ENCODE measurements around the gene TRPM2. TPM values are rescaled to one million over a fixed set of nuclear protein-coding genes. Genes with fewer than 3 reads are reported as not detected.

TRPM2 gene
- total and polyA plus RNA-seq, 10 of the 15 experiments (the other 5 are each of a cell fraction or from before 2014, with no cell fraction given) = 0.03 to 9.1 (median 2.6) TPM

DNA sequence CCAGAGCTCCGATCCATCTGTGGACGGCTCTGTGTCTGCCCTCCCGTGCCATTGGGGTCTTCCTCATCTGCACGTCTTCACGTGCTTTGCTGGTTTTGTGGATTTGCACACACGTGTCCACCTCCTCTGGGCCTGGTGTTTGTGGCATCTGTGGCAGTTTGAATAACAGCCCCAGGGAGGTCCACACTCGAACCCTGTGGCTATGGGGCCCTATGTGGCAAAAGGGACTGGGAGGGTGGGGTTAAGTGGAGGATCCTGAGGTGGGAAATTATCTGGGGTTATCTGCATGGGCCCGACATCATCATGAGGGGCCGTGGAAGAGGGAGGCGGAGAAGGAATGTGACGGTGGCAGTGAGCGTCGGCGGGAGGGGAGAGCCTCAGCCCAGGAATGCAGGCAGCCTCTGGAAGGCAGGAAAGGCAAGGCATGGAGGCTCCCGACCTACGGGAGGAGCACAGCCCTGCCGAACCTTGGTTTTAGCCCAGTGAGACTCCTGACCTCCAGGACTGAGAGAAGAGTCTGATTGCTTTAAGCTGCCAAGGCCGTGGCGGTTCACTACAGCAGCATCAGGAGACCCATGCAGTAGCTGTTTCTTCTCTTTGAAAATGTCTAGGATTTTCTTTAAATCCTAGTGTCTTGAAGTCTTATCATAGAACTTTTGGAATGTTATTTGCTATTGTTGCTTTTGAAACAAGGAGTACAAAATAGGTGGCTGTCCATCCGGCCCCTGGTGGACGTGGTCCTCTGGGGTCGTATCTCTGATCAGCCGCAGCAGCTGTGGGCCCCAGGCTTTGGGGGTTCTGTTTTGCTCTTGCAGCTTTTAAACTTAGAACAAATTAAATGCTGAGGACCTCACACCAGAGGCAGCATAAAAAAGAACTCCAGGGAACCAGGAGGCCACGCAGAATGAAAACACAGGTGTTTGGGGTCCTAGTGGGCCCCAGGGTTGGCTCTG is 61.9 kb downstream of the TRPM2 start:
- Histone ChIP-seq H3K36me3 (ENCODE audit: control insufficient read depth in 2 of 2, insufficient read depth in 2 of 2, low read length in 1 of 2) (no peaks in the 10 kb centered on the region; a peak in 1 of 4 replicates), H3K9me3 (replicated peaks; ENCODE audit: control insufficient read depth, insufficient read depth, low read length) (no peaks in the 10 kb centered on the region; the same call in 2 of the 3 replicates), H3K9ac (ENCODE audit: control insufficient read depth, insufficient read depth, low read length) (no peak overlapping the region), H3K27ac (ENCODE audit: control insufficient read depth, insufficient read depth) (no peak overlapping the region), H3K4me2 (ENCODE audit: control insufficient read depth, insufficient read depth) (no peak overlapping the region), H3K4me3 (no peak overlapping the region), H3K79me2 (ENCODE audit: control insufficient read depth, insufficient read depth, low read length) (no peaks in the 10 kb centered on the region), H4K20me1 (ENCODE audit: control insufficient read depth, insufficient read depth) (no peaks in the 10 kb centered on the region), H3K4me1 (ENCODE audit: control insufficient read depth, insufficient read depth, low read length) (no peaks in the 10 kb centered on the region), H2AFZ (ENCODE audit: control insufficient read depth, low read depth, low read length) (no peak overlapping the region), H3K27me3 (replicated peaks in 1 of 2; ENCODE audit: control insufficient read depth in 2 of 2, insufficient read depth in 2 of 2, low read length in 1 of 2) (no peaks in the 10 kb centered on the region)
- no peak for FAIRE-seq
- BruUV-seq (replicated peaks) = no TSS peak
- intact Hi-C loops (cut with micrococcal nuclease; ENCODE audit: unreplicated experiment) = no loop called here
- RAD21 ChIA-PET (ENCODE audit: unreplicated experiment) = no interaction called here
- CTCF ChIA-PET = no interaction called here
- SMC1A ChIA-PET (ENCODE audit: uncharacterized antibody, unreplicated experiment) = no interaction called here
- 63% methylated on average over 24 of the region's 24 CpGs for WGBS (ENCODE audit: insufficient coverage, insufficient replicate concordance, low lambda C conversion rate, missing lambda C conversion rate)
- ATAC-seq = no peak
- in situ Hi-C loops (cut with MboI) = no loop called here
- POLR2A ChIA-PET = no interaction called here
- no peak for DNase-seq (ENCODE audit: low read depth, low spot score)
- TF ChIP-seq SP1 (IDR thresholded peaks at IDR 0.05; ENCODE audit: low read depth, low read length) = no peak
- no peak for TF ChIP-seq SREBF1 (IDR thresholded peaks at IDR 0.05; ENCODE audit: low read length)
- TF ChIP-seq WRNIP1 (IDR thresholded peaks at IDR 0.05; ENCODE audit: borderline replicate concordance, low read depth, low read length) = no peak
- no peak for TF ChIP-seq BRCA1 (IDR thresholded peaks at IDR 0.05; ENCODE audit: low read depth, low read length)
- TF ChIP-seq, protein P1, sequence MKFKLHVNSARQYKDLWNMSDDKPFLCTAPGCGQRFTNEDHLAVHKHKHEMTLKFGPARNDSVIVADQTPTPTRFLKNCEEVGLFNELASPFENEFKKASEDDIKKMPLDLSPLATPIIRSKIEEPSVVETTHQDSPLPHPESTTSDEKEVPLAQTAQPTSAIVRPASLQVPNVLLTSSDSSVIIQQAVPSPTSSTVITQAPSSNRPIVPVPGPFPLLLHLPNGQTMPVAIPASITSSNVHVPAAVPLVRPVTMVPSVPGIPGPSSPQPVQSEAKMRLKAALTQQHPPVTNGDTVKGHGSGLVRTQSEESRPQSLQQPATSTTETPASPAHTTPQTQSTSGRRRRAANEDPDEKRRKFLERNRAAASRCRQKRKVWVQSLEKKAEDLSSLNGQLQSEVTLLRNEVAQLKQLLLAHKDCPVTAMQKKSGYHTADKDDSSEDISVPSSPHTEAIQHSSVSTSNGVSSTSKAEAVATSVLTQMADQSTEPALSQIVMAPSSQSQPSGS (IDR thresholded peaks at IDR 0.05; ENCODE audit: low read length) = no peak
- TF ChIP-seq ZNF217 (IDR thresholded peaks at IDR 0.05) = no peak
- TF ChIP-seq POLR2AphosphoS5 (IDR thresholded peaks at IDR 0.05; ENCODE audit: low read length) = no peak
- TF ChIP-seq ATF7 (IDR thresholded peaks at IDR 0.05; ENCODE audit: low read depth) = no peak
- no peak for TF ChIP-seq FOS (IDR thresholded peaks at IDR 0.05; ENCODE audit: borderline replicate concordance, extremely low read depth, insufficient read length)
- TF ChIP-seq, protein P2, sequence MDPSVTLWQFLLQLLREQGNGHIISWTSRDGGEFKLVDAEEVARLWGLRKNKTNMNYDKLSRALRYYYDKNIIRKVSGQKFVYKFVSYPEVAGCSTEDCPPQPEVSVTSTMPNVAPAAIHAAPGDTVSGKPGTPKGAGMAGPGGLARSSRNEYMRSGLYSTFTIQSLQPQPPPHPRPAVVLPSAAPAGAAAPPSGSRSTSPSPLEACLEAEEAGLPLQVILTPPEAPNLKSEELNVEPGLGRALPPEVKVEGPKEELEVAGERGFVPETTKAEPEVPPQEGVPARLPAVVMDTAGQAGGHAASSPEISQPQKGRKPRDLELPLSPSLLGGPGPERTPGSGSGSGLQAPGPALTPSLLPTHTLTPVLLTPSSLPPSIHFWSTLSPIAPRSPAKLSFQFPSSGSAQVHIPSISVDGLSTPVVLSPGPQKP (IDR thresholded peaks at IDR 0.05; ENCODE audit: low read depth, low read length) = no peak
- TF ChIP-seq, protein P3, sequence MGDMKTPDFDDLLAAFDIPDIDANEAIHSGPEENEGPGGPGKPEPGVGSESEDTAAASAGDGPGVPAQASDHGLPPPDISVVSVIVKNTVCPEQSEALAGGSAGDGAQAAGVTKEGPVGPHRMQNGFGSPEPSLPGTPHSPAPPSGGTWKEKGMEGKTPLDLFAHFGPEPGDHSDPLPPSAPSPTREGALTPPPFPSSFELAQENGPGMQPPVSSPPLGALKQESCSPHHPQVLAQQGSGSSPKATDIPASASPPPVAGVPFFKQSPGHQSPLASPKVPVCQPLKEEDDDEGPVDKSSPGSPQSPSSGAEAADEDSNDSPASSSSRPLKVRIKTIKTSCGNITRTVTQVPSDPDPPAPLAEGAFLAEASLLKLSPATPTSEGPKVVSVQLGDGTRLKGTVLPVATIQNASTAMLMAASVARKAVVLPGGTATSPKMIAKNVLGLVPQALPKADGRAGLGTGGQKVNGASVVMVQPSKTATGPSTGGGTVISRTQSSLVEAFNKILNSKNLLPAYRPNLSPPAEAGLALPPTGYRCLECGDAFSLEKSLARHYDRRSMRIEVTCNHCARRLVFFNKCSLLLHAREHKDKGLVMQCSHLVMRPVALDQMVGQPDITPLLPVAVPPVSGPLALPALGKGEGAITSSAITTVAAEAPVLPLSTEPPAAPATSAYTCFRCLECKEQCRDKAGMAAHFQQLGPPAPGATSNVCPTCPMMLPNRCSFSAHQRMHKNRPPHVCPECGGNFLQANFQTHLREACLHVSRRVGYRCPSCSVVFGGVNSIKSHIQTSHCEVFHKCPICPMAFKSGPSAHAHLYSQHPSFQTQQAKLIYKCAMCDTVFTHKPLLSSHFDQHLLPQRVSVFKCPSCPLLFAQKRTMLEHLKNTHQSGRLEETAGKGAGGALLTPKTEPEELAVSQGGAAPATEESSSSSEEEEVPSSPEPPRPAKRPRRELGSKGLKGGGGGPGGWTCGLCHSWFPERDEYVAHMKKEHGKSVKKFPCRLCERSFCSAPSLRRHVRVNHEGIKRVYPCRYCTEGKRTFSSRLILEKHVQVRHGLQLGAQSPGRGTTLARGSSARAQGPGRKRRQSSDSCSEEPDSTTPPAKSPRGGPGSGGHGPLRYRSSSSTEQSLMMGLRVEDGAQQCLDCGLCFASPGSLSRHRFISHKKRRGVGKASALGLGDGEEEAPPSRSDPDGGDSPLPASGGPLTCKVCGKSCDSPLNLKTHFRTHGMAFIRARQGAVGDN (IDR thresholded peaks at IDR 0.05) = no peak
- TF ChIP-seq TCF12 (IDR thresholded peaks at IDR 0.05; ENCODE audit: low read depth, low read length) = no peak
- TF ChIP-seq PML (IDR thresholded peaks at IDR 0.05; ENCODE audit: low read length) = no peak
- no peak for TF ChIP-seq POU2F2 (IDR thresholded peaks at IDR 0.05; ENCODE audit: borderline replicate concordance, low read depth, low read length)
- TF ChIP-seq ZNF207 (IDR thresholded peaks at IDR 0.05; ENCODE audit: borderline replicate concordance) = no peak
- TF ChIP-seq, protein P4, sequence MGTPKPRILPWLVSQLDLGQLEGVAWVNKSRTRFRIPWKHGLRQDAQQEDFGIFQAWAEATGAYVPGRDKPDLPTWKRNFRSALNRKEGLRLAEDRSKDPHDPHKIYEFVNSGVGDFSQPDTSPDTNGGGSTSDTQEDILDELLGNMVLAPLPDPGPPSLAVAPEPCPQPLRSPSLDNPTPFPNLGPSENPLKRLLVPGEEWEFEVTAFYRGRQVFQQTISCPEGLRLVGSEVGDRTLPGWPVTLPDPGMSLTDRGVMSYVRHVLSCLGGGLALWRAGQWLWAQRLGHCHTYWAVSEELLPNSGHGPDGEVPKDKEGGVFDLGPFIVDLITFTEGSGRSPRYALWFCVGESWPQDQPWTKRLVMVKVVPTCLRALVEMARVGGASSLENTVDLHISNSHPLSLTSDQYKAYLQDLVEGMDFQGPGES (IDR thresholded peaks at IDR 0.05) = no peak
- TF ChIP-seq JUND (IDR thresholded peaks at IDR 0.05; ENCODE audit: low read depth, low read length) = no peak
- no peak for TF ChIP-seq MTA2 (IDR thresholded peaks at IDR 0.05; ENCODE audit: low read depth)
